ENCODE results near the gene EEF1AKMT4.

DNA sequence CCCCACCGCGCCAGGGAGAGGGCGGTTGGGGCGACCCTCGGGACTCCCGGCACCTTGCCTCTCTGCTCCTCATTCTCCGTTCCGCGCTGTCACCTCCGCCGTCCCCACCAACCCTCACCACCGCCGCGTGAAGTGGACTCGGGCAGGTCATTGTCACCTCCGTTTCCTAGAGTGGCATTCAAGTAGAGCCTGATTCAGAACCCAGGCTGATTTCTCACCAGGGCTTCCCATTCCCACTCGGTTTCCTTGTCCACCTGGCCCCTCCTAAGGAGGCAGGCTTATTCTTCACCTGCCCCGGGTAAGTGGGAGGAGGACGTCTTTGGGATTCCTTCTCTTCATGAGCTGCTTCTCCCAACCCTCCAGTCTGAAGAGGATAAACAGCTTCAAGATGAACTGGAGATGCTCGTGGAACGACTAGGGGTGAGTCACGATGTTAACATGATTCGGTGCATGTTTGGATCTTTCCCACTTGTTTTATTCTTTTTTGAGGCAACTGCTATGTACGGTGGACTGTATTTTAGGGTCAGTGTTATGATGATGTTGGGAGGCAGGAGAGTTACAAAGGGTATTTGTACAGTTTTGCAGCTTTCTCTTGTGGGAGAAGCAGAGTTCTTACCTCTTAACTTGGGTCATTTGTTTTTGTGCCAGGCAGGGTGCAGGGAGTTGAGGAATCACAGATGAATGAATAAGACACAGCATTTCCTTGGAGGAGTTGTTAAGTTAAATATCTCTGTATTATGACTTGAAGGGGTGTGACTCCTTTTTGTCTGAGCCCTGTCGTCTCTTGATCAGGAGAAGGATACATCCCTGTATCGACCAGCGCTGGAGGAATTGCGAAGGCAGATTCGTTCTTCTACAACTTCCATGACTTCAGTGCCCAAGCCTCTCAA lies 50.3 kb downstream of the EEF1AKMT4 start:
- TF ChIP-seq, protein P1, sequence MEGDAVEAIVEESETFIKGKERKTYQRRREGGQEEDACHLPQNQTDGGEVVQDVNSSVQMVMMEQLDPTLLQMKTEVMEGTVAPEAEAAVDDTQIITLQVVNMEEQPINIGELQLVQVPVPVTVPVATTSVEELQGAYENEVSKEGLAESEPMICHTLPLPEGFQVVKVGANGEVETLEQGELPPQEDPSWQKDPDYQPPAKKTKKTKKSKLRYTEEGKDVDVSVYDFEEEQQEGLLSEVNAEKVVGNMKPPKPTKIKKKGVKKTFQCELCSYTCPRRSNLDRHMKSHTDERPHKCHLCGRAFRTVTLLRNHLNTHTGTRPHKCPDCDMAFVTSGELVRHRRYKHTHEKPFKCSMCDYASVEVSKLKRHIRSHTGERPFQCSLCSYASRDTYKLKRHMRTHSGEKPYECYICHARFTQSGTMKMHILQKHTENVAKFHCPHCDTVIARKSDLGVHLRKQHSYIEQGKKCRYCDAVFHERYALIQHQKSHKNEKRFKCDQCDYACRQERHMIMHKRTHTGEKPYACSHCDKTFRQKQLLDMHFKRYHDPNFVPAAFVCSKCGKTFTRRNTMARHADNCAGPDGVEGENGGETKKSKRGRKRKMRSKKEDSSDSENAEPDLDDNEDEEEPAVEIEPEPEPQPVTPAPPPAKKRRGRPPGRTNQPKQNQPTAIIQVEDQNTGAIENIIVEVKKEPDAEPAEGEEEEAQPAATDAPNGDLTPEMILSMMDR (conservative IDR thresholded peaks at IDR 0.05; ENCODE audit: low read depth, low read length) = no peak
- no peak for TF ChIP-seq EZH2 (IDR thresholded peaks at IDR 0.05; ENCODE audit: borderline replicate concordance, low read depth, low read length, poor library complexity, severe bottlenecking)
